Right lobe of liver (tissue), 6 donors: ENCODE data around the gene NAALADL2. TPM values are rescaled to one million over a fixed set of nuclear protein-coding genes. Genes with fewer than 3 reads are reported as not detected.

Experiments used
- ATAC-seq, 4 donors: fragments of 200-7000 bp; cut with Tn5 transposase; one replicate each; pipeline ENCODE4 v1.9.1; 2020; ENCODE audit warnings: mild to moderate bottlenecking in 4 of 4, moderate library complexity in 4 of 4
- DNase-seq, 3 donors: peaks; one replicate each; pipeline ENCODE4 v3.0.0-alpha.2; 2020
- H3K27ac ChIP-seq, 3 donors: fragments of 200-600 bp; one replicate each; pipeline ENCODE4 v1.8.0; 2022
- H3K27me3 ChIP-seq, 2 donors: fragments of 200-600 bp; one replicate each; pipeline ENCODE4 v1.8.0; 2022
- H3K36me3 ChIP-seq, 4 donors: fragments of 200-600 bp; sonication (generic) in 1 of 4; one replicate each; pipeline versions ENCODE4 v1.5.1 to v1.8.0; 2017 to 2022; ENCODE audit warnings: control low read depth in 1 of 4
- H3K4me1 ChIP-seq, 4 donors: fragments of 200-600 bp; sonication (generic) in 1 of 4; one replicate each; pipeline versions ENCODE4 v1.5.1 to v1.8.0; 2017 to 2022; ENCODE audit warnings: control low read depth in 1 of 4
- H3K4me3 ChIP-seq, 3 donors: fragments of 200-600 bp; one replicate each; pipeline ENCODE4 v1.8.0; 2022
- H3K9me3 ChIP-seq, 4 donors: fragments of 200-600 bp; sonication (generic) in 1 of 4; one replicate each; pipeline versions ENCODE4 v1.5.1 to v1.8.0; 2017 to 2022; ENCODE audit warnings: control low read depth in 1 of 4
- POLR2A ChIP-seq: fragments of 450-650 bp; IDR thresholded peaks from one replicate; pipeline ENCODE4 v1.6.1; 2017; ENCODE audit warnings: antibody characterized with exemption, mild to moderate bottlenecking
- WGBS: methylation state at CpG from one replicate; pipeline ENCODE4 v1.1.6; 2018; ENCODE audit warnings: low coverage, low lambda C conversion rate; ENCODE audit not compliant: insufficient coverage; ENCODE audit errors: missing lambda C conversion rate; 5-methylcytosine and 5-hydroxymethylcytosine counted together
- intact Hi-C, 2 donors: fragments of 100-400 bp; cut with DNase I; formaldehyde crosslinking; loops; one replicate each; pipeline versions ENCODE4 v1.11.2 to v1.14.1; 2022
- total RNA-seq, 6 experiments: library from RNA; depleted of rRNA in 2 of 6; stranded (reverse); fragments of >200 nt in 2 of 6; fragmentation: NEBNext Ultra II Directional in 3 of 6; extraction: Animal tissue kit (Norgen Biotek cat#: 25700) in 3 of 6; gene quantifications; one replicate each; pipeline versions ENCODE4 v1.1.0 to v1.2.4, GENCODE V29; 2016 to 2023
- TF ChIP-seq, protein P1 (sequence below), 4 donors: fragments of 200-600 bp in 3 of 4; fragments of 450-650 bp in 1 of 4; IDR thresholded peaks; one replicate each; pipeline versions ENCODE4 v1.5.1 to v1.8.0; 2016 to 2022; ENCODE audit warnings: antibody characterized with exemption in 4 of 4, mild to moderate bottlenecking in 2 of 4
- donor health status: DM: no; HTN: yes; CAD: no.
- donor health status: DM: no; HTN: no; CAD: no.
- donor health status: DM: no; HTN: no; CAD: no.
- donor health status: DM: no; HTN: yes; CAD: no.
- donor health status: DM: no; HTN: yes; CAD: no.

NAALADL2 gene
- total RNA-seq, 6 experiments from 2014 or later, result 0.86 to 4.9 (median 3.2) TPM

DNA sequence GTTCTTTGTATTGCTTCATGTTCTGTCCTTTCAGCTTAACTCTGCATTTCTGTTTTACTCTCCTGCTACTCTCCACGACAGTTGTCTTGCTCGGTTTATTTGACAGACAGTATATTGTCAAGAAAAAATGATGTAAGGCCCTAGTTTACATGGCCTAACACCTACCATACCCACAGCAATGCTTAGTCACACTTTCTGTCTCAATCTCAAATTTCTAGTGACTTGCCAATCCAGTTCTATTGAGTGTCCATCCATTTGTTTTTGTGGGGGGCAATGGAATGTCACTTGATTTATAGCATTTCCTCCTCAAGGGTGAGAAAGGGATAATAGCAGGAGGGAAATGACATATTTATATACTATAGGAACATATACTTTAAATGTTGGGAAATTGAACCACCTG is 676.2 kb downstream of the NAALADL2 start:
- no peak overlapping the region for H3K27ac ChIP-seq
- H3K27me3 ChIP-seq, result no peaks in the 10 kb centered on the region
- TF ChIP-seq, protein P1, sequence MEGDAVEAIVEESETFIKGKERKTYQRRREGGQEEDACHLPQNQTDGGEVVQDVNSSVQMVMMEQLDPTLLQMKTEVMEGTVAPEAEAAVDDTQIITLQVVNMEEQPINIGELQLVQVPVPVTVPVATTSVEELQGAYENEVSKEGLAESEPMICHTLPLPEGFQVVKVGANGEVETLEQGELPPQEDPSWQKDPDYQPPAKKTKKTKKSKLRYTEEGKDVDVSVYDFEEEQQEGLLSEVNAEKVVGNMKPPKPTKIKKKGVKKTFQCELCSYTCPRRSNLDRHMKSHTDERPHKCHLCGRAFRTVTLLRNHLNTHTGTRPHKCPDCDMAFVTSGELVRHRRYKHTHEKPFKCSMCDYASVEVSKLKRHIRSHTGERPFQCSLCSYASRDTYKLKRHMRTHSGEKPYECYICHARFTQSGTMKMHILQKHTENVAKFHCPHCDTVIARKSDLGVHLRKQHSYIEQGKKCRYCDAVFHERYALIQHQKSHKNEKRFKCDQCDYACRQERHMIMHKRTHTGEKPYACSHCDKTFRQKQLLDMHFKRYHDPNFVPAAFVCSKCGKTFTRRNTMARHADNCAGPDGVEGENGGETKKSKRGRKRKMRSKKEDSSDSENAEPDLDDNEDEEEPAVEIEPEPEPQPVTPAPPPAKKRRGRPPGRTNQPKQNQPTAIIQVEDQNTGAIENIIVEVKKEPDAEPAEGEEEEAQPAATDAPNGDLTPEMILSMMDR (IDR thresholded peaks at IDR 0.05), result no peak
- no peak for TF ChIP-seq POLR2A
- no peaks in the 10 kb centered on the region for H3K9me3 ChIP-seq
- H3K4me3 ChIP-seq, result no peak overlapping the region
- intact Hi-C loops, result no loop called here
- no peaks in the 10 kb centered on the region for H3K4me1 ChIP-seq
- 78% methylated on average over 2 of the region's 2 CpGs for WGBS
- no peak for DNase-seq
- ATAC-seq, result no peak
- no peaks in the 10 kb centered on the region for H3K36me3 ChIP-seq

DNA sequence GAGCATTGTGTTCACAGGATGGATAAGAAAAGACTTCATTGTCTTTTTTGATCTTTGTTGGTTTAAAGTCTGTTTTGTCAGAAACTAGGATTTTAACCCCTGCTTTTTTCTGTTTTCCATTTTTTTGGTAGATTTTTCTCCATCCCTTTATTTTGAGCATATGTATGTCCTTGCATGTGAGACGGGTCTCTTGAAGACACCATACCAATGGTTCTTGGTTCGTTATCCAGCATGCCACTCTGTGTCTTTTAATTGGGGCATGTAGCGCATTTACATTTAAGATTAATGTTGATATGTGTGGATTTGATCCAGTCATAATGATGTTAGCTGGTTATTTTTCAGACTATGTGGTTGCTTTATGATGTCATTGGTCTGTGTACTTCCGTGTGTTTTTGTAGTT is 687.0 kb downstream of the NAALADL2 start:
- no peak for TF ChIP-seq POLR2A
- TF ChIP-seq, protein P1 (IDR thresholded peaks at IDR 0.05), result no peak
- ATAC-seq, result no peak
- WGBS, result 87% methylated on average over 4 of the region's 4 CpGs
- H3K27ac ChIP-seq, result no peak overlapping the region
- no peaks in the 10 kb centered on the region for H3K4me1 ChIP-seq
- intact Hi-C loops, result no loop called here
- H3K9me3 ChIP-seq, result no peaks in the 10 kb centered on the region
- no peaks in the 10 kb centered on the region for H3K27me3 ChIP-seq
- no peak for DNase-seq
- no peak overlapping the region for H3K4me3 ChIP-seq
- H3K36me3 ChIP-seq, result no peaks in the 10 kb centered on the region

DNA sequence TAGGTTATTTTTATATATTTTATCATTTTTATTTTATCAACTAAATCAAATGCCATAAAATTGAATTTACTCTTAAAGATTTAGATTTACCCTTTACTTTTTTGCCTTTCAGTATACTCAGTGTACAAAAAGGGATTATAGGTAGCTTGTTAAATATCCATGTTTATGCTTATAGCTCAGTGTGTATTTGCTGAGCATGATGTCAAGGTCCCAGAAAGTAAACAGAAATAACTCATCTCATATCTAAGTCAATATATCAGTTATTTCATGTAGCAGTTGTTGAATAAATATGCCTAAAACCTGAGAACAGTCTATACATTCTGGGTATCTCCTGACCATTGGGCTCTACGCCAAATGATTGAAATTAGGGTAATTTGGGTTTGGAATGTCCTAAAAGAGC is 693.8 kb downstream of the NAALADL2 start:
- Histone ChIP-seq H3K9me3 (no peaks in the 10 kb centered on the region), H3K4me3 (no peak overlapping the region), H3K27me3 (no peaks in the 10 kb centered on the region), H3K36me3 (no peaks in the 10 kb centered on the region), H3K4me1 (no peaks in the 10 kb centered on the region), H3K27ac (no peak overlapping the region)
- 77% methylated on average over 1 of the region's 1 CpG for WGBS
- no peak for ATAC-seq
- DNase-seq, result no peak
- no peak for TF ChIP-seq POLR2A
- TF ChIP-seq, protein P1 (IDR thresholded peaks at IDR 0.05), result no peak
- intact Hi-C loops, result no loop called here

DNA sequence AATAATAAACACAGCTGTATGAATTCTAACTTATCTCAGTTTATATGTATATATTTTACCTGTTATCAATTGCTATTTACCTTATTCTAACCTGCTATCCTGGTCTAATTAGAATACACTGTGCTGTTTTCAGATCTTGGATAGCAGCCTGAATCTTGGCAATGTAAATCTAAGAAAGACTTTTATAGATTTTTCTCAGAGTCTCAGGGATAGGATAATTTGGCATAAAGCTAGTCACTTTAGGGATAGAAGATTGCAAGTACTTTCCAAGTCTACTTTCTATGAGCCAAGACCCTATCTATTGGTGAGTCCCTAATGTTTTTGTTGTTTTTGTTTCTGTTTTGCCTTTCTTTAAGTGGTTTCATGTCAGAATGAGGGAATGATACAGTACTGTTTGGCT is 695.7 kb downstream of the NAALADL2 start:
- Histone ChIP-seq H3K36me3 (no peaks in the 10 kb centered on the region), H3K27me3 (no peaks in the 10 kb centered on the region), H3K4me1 (no peaks in the 10 kb centered on the region), H3K9me3 (peaks cover 0 to 4% (median 0%) of the 10 kb centered on the region in 4 donors), H3K27ac (no peak overlapping the region), H3K4me3 (no peak overlapping the region)
- no peak for TF ChIP-seq POLR2A
- TF ChIP-seq, protein P1 (IDR thresholded peaks at IDR 0.05), result no peak
- intact Hi-C loops, result no loop called here
- ATAC-seq (no peak), DNase-seq (no peak)

DNA sequence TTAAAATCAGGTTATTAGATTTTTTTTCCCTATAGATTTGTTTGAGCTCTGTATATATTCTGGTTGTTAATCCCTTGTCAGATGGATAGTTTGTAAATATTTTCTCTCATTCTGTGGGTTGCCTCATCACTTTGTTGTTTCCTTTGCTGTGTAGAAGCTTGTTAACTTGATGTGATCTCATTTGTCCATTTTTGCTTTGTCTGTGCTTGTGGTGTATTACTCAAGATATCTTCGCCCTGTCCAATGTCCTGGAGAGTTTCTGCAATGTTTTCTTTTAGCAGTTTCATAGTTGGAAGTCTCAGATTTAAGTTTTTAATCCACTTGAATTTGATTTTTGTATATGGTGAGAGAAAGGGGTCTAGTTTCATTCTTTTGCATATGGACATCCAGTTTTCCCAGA is 699.1 kb downstream of the NAALADL2 start:
- DNase-seq, result no peak
- Histone ChIP-seq H3K27me3 (no peaks in the 10 kb centered on the region), H3K9me3 (peaks cover 0 to 4% (median 0%) of the 10 kb centered on the region in 4 donors), H3K27ac (no peak overlapping the region), H3K36me3 (no peaks in the 10 kb centered on the region), H3K4me1 (no peaks in the 10 kb centered on the region), H3K4me3 (no peak overlapping the region)
- WGBS, result 71% methylated on average over 1 of the region's 1 CpG
- ATAC-seq, result no peak
- intact Hi-C loops, result no loop called here
- TF ChIP-seq, protein P1 (IDR thresholded peaks at IDR 0.05), result no peak
- TF ChIP-seq POLR2A, result no peak
